Measurements from ENCODE around the gene RPLP1. TPM values are rescaled to one million over a fixed set of nuclear protein-coding genes. Genes with fewer than 3 reads are reported as not detected.

The RPLP1 gene
- total RNA-seq, 1 donor, result 223 TPM

GRCh38 chr15:69466733-69467132 is 14.1 kb downstream of the RPLP1 start:
- DNase-seq (ENCODE audit: low read depth), result no peak
- no peak overlapping the region for H3K4me3 ChIP-seq (ENCODE audit: low read depth, low read length)
- TF ChIP-seq CTCF (IDR thresholded peaks at IDR 0.05; ENCODE audit: insufficient read depth, low read length), result no peak

GRCh38 chr15:69467636-69468035 is 15.0 kb downstream of the RPLP1 start:
- H3K4me3 ChIP-seq (ENCODE audit: low read depth, low read length), result no peak overlapping the region
- TF ChIP-seq CTCF (IDR thresholded peaks at IDR 0.05; ENCODE audit: insufficient read depth, low read length), result no peak
- DNase-seq (ENCODE audit: low read depth), result no peak

- no peak overlapping the region for H3K4me3 ChIP-seq (ENCODE audit: low read depth, low read length)
- no peak for DNase-seq (ENCODE audit: low read depth)
- TF ChIP-seq CTCF (IDR thresholded peaks at IDR 0.05; ENCODE audit: insufficient read depth, low read length), result no peak
These were observed 15.9 kb downstream of the RPLP1 start for GRCh38 chr15:69468241-69469121.

- DNase-seq (ENCODE audit: low read depth), result no peak
- TF ChIP-seq CTCF (IDR thresholded peaks at IDR 0.05; ENCODE audit: insufficient read depth, low read length), result no peak
- H3K4me3 ChIP-seq (ENCODE audit: low read depth, low read length), result no peak overlapping the region
These were observed 17.0 kb downstream of the RPLP1 start for GRCh38 chr15:69469467-69470201.

GRCh38 chr15:69472046-69472445 is 19.4 kb downstream of the RPLP1 start:
- no peak overlapping the region for H3K4me3 ChIP-seq (ENCODE audit: low read depth, low read length)
- no peak for TF ChIP-seq CTCF (IDR thresholded peaks at IDR 0.05; ENCODE audit: insufficient read depth, low read length)
- no peak for DNase-seq (ENCODE audit: low read depth)

- no peak overlapping the region for H3K4me3 ChIP-seq (ENCODE audit: low read depth, low read length)
- no peak for TF ChIP-seq CTCF (IDR thresholded peaks at IDR 0.05; ENCODE audit: insufficient read depth, low read length)
- no peak for DNase-seq (ENCODE audit: low read depth)
These were observed 19.9 kb downstream of the RPLP1 start for GRCh38 chr15:69472562-69472961.

Data from fibroblast of the aortic adventitia (primary cell).